GM12892 (cell line): ENCODE data around the gene ADK.

Experiments used
- POLR2A ChIP-seq: IDR thresholded peaks from 2 replicates; pipeline ENCODE4 v1.6.1; 2011; ENCODE audit warnings: low read depth, low read length, control low read depth
- POLR2AphosphoS5 ChIP-seq: IDR thresholded peaks from 2 replicates; pipeline ENCODE4 v1.6.1; 2011; ENCODE audit warnings: low read depth, low read length, control low read depth
- TAF1 ChIP-seq: IDR thresholded peaks from 2 replicates; pipeline ENCODE4 v1.6.1; 2011; ENCODE audit warnings: low read depth, mild to moderate bottlenecking, control low read depth, low read length, borderline replicate concordance

DNA sequence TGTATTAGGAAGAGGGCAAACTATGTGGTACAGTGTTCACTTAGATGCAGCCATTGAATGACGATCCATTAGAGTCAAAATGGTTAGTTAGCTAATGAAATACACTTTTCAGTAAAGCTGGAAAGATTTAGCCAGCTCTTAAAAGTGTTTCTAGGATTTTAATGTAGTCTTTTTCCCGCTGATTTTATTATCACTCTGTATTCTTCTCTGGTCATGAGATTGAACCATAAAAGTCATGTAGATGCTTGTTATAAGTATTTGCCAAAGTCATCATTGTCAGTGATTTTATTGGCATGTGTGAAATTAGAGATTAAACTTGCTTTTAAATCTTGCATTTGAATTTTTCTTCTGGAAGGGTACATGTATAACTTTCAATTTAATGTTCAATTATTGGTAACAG is 93.8 kb downstream of the ADK start:
- TF ChIP-seq POLR2A, result no peak
- TF ChIP-seq POLR2AphosphoS5, result no peak
- no peak for TF ChIP-seq TAF1
